Neural crest cell (in vitro differentiated cells): ENCODE results near the gene NOL9. TPM values are rescaled to one million over a fixed set of nuclear protein-coding genes. Genes with fewer than 3 reads are reported as not detected.
A peak's percentile ranks its signal among the peaks of the same experiment; 100 is the strongest.

Experiments used
- DNase-seq: peaks from one replicate; pipeline ENCODE4 v3.0.0; 2021; ENCODE audit warnings: low read depth, mixed read lengths, low spot score
- H3K27ac Mint-ChIP-seq: one replicate; pipeline ENCODE4 v1.8.0; 2021; ENCODE audit warnings: mild to moderate bottlenecking, mixed read lengths; ENCODE audit not compliant: unreplicated experiment
- H3K27me3 Mint-ChIP-seq: 2 replicates; pipeline ENCODE4 v1.8.0; 2021; ENCODE audit warnings: low read depth, mild to moderate bottlenecking, mixed read lengths
- H3K36me3 Mint-ChIP-seq: 2 replicates; pipeline ENCODE4 v1.8.0; 2021; ENCODE audit warnings: low read depth, mild to moderate bottlenecking, mixed read lengths
- H3K4me1 Mint-ChIP-seq: 2 replicates; pipeline ENCODE4 v1.8.0; 2021; ENCODE audit warnings: mixed read lengths
- H3K4me3 Mint-ChIP-seq: one replicate; pipeline ENCODE4 v1.8.0; 2021; ENCODE audit warnings: mild to moderate bottlenecking, mixed read lengths
- H3K9me3 Mint-ChIP-seq: 2 replicates; pipeline ENCODE4 v1.8.0; 2021; ENCODE audit warnings: mixed read lengths
- total RNA-seq: library from RNA; stranded (reverse); gene quantifications from 2 replicates; pipeline ENCODE4 v1.2.1, GENCODE V29; 2021
- TF ChIP-seq, protein P1 (sequence below): fragments of 200-600 bp; sonication (generic); conservative IDR thresholded peaks from 2 replicates; pipeline ENCODE4 v1.5.0; 2021; ENCODE audit warnings: antibody characterized with exemption, mild to moderate bottlenecking

NOL9 gene
- total RNA-seq, 1 donor from 2014 or later: 47.2 TPM

DNA sequence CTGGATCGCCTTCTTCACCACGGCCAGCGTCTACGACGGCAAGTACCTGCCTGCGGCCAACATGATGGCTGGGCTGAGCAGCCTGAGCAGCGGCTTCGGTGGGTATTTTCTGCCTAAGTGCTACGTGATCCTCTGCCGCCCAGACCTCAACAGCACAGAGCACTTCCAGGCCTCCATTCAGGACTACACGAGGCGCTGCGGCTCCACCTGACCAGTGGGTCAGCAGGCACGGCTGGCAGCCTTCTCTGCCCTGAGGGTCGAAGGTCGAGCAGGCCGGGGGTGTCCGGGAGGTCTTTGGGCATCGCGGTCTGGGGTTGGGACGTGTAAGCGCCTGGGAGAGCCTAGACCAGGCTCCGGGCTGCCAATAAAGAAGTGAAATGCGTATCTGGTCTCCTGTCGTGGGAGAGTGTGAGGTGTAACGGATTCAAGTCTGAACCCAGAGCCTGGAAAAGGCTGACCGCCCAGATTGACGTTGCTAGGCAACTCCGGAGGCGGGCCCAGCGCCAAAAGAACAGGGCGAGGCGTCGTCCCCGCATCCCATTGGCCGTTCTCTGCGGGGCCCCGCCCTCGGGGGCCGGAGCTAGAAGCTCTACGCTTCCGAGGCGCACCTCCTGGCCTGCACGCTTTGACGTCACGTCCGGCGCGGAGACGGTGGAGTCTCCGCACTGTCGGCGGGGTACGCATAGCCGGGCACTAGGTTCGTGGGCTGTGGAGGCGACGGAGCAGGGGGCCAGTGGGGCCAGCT lies 25.2 kb upstream of the NOL9 start, which contains the start of gene ZBTB48:
Gene ZBTB48 (plus strand): TSS at position 621 of the 745 bp plus-strand sequence. CDS start 616 bp downstream, outside the sequence.
- Mint-ChIP-seq H3K4me1 (peaks cover 30% of the 10 kb centered on the region), H3K36me3 (no peaks in the 10 kb centered on the region), H3K4me3 (peak within 1 kb of the TSS; percentile 97), H3K27me3 (no peaks in the 10 kb centered on the region), H3K27ac (peak within 1 kb of the TSS; percentile 97), H3K9me3 (no peaks in the 10 kb centered on the region)
- peak; percentile 93 for DNase-seq
- TF ChIP-seq, protein P1, sequence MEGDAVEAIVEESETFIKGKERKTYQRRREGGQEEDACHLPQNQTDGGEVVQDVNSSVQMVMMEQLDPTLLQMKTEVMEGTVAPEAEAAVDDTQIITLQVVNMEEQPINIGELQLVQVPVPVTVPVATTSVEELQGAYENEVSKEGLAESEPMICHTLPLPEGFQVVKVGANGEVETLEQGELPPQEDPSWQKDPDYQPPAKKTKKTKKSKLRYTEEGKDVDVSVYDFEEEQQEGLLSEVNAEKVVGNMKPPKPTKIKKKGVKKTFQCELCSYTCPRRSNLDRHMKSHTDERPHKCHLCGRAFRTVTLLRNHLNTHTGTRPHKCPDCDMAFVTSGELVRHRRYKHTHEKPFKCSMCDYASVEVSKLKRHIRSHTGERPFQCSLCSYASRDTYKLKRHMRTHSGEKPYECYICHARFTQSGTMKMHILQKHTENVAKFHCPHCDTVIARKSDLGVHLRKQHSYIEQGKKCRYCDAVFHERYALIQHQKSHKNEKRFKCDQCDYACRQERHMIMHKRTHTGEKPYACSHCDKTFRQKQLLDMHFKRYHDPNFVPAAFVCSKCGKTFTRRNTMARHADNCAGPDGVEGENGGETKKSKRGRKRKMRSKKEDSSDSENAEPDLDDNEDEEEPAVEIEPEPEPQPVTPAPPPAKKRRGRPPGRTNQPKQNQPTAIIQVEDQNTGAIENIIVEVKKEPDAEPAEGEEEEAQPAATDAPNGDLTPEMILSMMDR: no peak

DNA sequence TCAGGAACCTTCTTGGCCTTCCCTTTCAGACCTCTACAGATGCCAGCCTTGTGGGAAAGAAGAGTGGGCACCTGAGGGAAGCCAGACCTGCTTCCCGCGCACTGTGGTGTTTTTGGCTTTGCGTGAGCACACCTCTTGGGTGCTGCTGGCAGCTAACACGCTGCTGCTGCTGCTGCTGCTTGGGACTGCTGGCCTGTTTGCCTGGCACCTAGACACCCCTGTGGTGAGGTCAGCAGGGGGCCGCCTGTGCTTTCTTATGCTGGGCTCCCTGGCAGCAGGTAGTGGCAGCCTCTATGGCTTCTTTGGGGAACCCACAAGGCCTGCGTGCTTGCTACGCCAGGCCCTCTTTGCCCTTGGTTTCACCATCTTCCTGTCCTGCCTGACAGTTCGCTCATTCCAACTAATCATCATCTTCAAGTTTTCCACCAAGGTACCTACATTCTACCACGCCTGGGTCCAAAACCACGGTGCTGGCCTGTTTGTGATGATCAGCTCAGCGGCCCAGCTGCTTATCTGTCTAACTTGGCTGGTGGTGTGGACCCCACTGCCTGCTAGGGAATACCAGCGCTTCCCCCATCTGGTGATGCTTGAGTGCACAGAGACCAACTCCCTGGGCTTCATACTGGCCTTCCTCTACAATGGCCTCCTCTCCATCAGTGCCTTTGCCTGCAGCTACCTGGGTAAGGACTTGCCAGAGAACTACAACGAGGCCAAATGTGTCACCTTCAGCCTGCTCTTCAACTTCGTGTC lies 24.5 kb upstream of the NOL9 start:
- Mint-ChIP-seq H3K9me3 (no peaks in the 10 kb centered on the region), H3K36me3 (no peaks in the 10 kb centered on the region), H3K27ac (peak overlapping the region; percentile 88), H3K4me3 (peak overlapping the region; percentile 97), H3K4me1 (peaks cover 30% of the 10 kb centered on the region), H3K27me3 (no peaks in the 10 kb centered on the region)
- no peak for DNase-seq
- TF ChIP-seq, protein P1: no peak

DNA sequence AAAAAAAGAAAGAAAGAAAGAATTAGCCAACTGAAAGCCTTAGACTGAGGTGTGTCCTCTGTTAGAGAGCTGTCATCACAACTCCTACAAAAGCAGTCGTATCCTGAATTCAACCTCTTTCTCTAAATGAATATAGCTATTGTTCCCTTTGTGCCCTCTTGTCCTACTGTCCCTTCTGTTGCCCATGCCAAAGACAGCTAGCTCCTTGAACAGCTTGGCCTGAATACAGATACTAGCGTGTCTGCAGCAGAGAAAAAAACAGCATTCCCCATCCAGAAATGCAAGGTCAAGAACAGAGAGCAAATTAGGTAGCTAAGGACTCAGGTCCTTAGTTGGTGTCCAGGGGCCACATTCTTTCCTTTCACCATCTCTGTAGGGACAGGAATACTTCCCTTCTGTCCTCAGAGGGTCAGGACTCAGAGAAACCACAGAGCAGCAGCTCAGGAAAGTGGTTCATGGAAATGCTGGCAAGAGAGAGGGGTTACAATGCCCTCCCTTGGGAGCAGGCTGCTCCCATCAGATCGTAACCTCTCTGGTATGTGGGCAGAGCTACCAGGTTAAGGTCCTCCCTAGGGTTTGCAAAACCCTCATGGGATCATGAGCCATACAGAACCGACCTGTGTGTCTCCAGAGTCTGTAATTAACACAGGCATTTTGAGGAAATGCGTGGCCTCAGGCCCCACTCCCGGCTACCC lies 23.7 kb upstream of the NOL9 start:
- Mint-ChIP-seq H3K9me3 (no peaks in the 10 kb centered on the region), H3K27ac (no peak overlapping the region), H3K4me1 (peaks cover 30% of the 10 kb centered on the region), H3K4me3 (peak overlapping the region; percentile 59), H3K27me3 (peaks cover under 1% of the 10 kb centered on the region), H3K36me3 (no peaks in the 10 kb centered on the region)
- TF ChIP-seq, protein P1: no peak
- DNase-seq: no peak

DNA sequence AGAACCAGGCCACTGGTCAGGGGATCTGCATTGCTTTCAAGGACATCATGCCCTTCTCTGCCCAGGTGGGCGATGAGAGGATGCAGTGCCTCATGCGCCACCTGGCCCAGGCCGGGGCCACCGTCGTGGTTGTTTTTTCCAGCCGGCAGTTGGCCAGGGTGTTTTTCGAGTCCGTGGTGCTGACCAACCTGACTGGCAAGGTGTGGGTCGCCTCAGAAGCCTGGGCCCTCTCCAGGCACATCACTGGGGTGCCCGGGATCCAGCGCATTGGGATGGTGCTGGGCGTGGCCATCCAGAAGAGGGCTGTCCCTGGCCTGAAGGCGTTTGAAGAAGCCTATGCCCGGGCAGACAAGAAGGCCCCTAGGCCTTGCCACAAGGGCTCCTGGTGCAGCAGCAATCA lies 20.5 kb upstream of the NOL9 start:
- peaks cover 22% of the 10 kb centered on the region for H3K27me3 Mint-ChIP-seq
- H3K9me3 Mint-ChIP-seq: no peaks in the 10 kb centered on the region
- TF ChIP-seq, protein P1: no peak
- peaks cover 21% of the 10 kb centered on the region for H3K4me1 Mint-ChIP-seq
- H3K4me3 Mint-ChIP-seq: no peak overlapping the region
- H3K27ac Mint-ChIP-seq: no peak overlapping the region
- DNase-seq: no peak
- no peaks in the 10 kb centered on the region for H3K36me3 Mint-ChIP-seq

DNA sequence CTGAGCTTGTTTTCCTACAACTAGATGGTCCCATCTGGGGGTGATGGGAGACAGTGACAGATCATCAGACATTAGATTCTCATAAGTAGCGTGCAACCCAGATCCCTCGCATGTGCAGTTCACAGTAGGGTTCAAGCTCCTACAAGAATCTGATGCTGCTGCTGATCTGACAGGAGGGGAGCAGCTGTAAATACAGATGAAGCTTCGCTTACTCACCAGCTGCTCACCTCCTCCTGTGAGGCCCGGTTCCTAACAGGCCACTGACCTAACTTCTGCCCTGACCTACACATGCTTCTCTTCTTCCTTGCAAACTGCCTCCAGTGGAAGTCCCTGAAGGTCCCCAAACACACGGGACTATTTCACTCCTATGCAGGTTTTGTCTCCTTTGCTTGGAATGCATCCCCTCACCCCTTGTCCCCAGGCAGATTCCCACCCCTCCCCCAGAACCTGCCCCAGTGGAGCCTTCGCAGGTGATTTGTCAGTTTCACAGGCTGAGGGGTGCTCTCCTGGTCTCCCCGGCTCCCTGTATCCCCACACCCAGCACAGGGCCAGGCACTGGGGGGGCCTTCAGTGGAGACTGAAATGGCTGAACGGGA lies 19.8 kb upstream of the NOL9 start:
- Mint-ChIP-seq H3K27me3 (peaks cover 27% of the 10 kb centered on the region), H3K4me3 (no peak overlapping the region), H3K9me3 (peaks cover 1% of the 10 kb centered on the region), H3K36me3 (no peaks in the 10 kb centered on the region), H3K4me1 (peaks cover 14% of the 10 kb centered on the region), H3K27ac (peak overlapping the region; percentile 20)
- DNase-seq: no peak
- TF ChIP-seq, protein P1: no peak
